HL-60 (cell line): Measurements from ENCODE around the gene CAMK2B.
"Not testable (repeated sequence)": the region's sequence is repeated elsewhere in the genome, so short reads cannot be mapped to it uniquely, and the experiment has no call there.

Experiments
- POLR2AphosphoS5 ChIP-seq: IDR thresholded peaks from 2 replicates; pipeline ENCODE4 v1.6.1; 2012; ENCODE audit warnings: low read depth
- TF ChIP-seq, protein P1 (sequence below): IDR thresholded peaks from one replicate; pipeline ENCODE4 v1.5.1; 2011; ENCODE audit warnings: low read length, control low read depth, inconsistent platforms; ENCODE audit not compliant: insufficient read depth
- TF ChIP-seq, protein P2 (sequence below): IDR thresholded peaks from 2 replicates; pipeline ENCODE4 v1.6.1; 2012; ENCODE audit warnings: low read depth; ENCODE audit not compliant: insufficient replicate concordance

DNA sequence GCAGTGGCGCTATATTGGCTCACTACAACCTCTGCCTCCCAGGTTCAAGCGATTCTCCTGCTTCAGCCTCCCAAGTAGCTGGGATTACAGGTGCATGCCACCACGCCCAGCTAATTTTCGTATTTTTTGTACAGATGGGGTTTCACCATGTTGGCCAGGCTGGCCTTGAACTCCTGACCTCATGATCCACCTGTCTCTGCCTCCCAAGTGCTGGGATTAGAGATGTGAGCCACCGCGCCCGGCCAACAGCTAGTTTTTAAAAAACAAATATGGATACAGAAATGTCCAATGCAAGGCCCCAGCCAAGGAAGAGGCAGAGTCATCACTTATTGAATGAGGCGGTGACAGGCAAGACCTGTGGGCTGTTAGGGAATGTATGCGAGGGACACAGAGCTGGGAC is 153.5 kb downstream of the CAMK2B start:
- TF ChIP-seq, protein P1, sequence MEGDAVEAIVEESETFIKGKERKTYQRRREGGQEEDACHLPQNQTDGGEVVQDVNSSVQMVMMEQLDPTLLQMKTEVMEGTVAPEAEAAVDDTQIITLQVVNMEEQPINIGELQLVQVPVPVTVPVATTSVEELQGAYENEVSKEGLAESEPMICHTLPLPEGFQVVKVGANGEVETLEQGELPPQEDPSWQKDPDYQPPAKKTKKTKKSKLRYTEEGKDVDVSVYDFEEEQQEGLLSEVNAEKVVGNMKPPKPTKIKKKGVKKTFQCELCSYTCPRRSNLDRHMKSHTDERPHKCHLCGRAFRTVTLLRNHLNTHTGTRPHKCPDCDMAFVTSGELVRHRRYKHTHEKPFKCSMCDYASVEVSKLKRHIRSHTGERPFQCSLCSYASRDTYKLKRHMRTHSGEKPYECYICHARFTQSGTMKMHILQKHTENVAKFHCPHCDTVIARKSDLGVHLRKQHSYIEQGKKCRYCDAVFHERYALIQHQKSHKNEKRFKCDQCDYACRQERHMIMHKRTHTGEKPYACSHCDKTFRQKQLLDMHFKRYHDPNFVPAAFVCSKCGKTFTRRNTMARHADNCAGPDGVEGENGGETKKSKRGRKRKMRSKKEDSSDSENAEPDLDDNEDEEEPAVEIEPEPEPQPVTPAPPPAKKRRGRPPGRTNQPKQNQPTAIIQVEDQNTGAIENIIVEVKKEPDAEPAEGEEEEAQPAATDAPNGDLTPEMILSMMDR, result not testable (repeated sequence)
- not testable (repeated sequence) for TF ChIP-seq POLR2AphosphoS5
- TF ChIP-seq, protein P2, sequence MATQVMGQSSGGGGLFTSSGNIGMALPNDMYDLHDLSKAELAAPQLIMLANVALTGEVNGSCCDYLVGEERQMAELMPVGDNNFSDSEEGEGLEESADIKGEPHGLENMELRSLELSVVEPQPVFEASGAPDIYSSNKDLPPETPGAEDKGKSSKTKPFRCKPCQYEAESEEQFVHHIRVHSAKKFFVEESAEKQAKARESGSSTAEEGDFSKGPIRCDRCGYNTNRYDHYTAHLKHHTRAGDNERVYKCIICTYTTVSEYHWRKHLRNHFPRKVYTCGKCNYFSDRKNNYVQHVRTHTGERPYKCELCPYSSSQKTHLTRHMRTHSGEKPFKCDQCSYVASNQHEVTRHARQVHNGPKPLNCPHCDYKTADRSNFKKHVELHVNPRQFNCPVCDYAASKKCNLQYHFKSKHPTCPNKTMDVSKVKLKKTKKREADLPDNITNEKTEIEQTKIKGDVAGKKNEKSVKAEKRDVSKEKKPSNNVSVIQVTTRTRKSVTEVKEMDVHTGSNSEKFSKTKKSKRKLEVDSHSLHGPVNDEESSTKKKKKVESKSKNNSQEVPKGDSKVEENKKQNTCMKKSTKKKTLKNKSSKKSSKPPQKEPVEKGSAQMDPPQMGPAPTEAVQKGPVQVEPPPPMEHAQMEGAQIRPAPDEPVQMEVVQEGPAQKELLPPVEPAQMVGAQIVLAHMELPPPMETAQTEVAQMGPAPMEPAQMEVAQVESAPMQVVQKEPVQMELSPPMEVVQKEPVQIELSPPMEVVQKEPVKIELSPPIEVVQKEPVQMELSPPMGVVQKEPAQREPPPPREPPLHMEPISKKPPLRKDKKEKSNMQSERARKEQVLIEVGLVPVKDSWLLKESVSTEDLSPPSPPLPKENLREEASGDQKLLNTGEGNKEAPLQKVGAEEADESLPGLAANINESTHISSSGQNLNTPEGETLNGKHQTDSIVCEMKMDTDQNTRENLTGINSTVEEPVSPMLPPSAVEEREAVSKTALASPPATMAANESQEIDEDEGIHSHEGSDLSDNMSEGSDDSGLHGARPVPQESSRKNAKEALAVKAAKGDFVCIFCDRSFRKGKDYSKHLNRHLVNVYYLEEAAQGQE, result not testable (repeated sequence)
